Esophagus muscularis mucosa (tissue), 3 donors: Measurements from ENCODE around the gene UACA.

Source experiments
- CTCF ChIP-seq, 3 experiments: fragments of 200-600 bp in 2 of 3; fragments of 450-650 bp in 1 of 3; sonication (generic) in 2 of 3; IDR thresholded peaks; one replicate each; pipeline ENCODE4 v1.5.1; 2017 to 2019; ENCODE audit warnings: antibody characterized with exemption in 3 of 3, mild to moderate bottlenecking in 2 of 3, moderate library complexity in 1 of 3
- POLR2AphosphoS5 ChIP-seq, 2 donors: sonication (generic); formaldehyde crosslinking; IDR thresholded peaks; one replicate each; pipeline ENCODE4 v1.6.1; 2017; ENCODE audit warnings: antibody characterized with exemption in 2 of 2

- TF ChIP-seq CTCF (IDR thresholded peaks at IDR 0.05), result no peak
- no peak for TF ChIP-seq POLR2AphosphoS5 (IDR thresholded peaks at IDR 0.05)
Measured at GRCh38 chr15:70679919-70680231, 83.5 kb downstream of the UACA start.
